ENCODE results near the gene SERINC1.

SERINC1 gene

GRCh38 chr6:122394016-122394415 lies 77.6 kb downstream of the SERINC1 start:
- no peak for DNase-seq (ENCODE audit: low read depth in 3 of 3, low spot score in 1 of 3)

DNA sequence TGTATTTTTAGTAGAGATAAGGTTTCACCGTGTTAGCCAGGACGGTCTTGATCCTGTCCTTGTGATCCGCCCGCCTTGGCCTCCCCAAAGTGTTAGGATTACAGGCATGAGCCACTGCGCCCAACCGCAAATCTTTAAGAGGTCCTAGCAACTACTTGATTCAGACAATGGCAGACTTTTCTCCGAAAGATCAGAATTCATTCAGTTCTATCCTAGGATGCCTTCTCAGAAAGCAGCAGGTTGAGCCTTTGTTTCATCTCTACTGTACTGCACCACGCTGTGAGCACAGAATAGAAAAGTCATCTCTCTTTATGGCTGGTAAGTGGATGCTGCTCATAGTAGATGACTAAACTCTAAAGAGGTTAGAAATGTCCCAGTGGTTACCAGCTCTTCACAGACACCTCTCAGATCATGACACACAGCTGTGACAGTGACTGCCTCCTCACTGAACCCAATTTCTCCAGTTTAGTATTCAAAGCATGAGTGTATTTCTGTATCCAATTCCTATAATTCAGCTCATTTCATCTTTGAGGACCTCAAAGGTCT lies 78.2 kb downstream of the SERINC1 start:
- no peak for DNase-seq (ENCODE audit: low read depth in 3 of 3, low spot score in 1 of 3)

Data from stimulated activated CD4-positive, alpha-beta T cell treated with anti-CD3 and anti-CD28 coated beads, TNF-alpha, amount 100 ng/mL, for 1 hour (primary cell).